ENCODE measurements around the gene COMP.

DNA sequence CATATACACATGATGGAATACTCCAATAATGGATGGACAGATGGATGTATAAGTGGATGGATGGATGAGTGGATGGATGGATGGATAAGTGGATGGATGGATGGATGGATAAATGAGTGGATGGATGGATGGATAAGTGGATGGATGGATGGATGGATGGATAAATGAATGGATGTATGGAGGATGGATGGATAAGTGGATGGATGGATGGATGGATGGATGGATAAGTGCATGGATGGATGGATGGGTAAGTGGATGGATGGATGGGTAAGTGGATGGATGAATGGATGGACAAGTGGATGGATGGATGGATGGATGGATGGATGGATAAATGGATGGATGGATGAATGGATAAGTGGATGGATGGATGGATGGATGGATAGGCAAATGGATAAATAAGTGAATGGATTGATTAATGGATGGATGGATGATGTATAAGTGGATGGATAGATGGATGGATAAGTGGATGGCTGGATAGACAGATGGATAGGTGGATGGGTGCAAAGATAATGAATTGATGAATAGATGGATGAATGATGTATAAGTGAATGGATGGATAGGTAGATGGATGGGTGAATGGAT, 8.4 kb upstream of the COMP start:
- TF ChIP-seq, protein P1, sequence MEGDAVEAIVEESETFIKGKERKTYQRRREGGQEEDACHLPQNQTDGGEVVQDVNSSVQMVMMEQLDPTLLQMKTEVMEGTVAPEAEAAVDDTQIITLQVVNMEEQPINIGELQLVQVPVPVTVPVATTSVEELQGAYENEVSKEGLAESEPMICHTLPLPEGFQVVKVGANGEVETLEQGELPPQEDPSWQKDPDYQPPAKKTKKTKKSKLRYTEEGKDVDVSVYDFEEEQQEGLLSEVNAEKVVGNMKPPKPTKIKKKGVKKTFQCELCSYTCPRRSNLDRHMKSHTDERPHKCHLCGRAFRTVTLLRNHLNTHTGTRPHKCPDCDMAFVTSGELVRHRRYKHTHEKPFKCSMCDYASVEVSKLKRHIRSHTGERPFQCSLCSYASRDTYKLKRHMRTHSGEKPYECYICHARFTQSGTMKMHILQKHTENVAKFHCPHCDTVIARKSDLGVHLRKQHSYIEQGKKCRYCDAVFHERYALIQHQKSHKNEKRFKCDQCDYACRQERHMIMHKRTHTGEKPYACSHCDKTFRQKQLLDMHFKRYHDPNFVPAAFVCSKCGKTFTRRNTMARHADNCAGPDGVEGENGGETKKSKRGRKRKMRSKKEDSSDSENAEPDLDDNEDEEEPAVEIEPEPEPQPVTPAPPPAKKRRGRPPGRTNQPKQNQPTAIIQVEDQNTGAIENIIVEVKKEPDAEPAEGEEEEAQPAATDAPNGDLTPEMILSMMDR (IDR thresholded peaks at IDR 0.05) = no peak
- TF ChIP-seq POLR2A (IDR thresholded peaks at IDR 0.05) = no peak

All from Peyer's patch (tissue), 4 donors.